ENCODE results near the gene WASHC3.

DNA sequence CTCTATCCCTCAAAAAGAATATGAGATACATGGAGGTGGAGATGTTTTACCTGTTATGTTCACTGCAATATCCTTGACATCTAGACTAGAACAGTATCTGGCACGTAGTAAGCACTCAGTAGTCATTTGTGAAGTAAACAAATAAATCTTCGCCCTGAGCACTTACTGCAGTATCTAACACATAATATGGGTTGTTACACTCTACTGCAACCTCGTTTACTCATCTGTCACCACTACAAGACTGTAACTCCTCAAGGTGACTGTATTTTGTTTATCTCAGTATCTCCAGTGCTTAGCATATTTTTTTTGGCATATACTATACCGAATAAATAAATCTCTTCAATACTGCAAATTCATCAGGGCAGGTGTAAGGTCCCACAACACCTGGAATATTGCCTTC is 66.1 kb downstream of the WASHC3 start:
- TF ChIP-seq, protein P1, sequence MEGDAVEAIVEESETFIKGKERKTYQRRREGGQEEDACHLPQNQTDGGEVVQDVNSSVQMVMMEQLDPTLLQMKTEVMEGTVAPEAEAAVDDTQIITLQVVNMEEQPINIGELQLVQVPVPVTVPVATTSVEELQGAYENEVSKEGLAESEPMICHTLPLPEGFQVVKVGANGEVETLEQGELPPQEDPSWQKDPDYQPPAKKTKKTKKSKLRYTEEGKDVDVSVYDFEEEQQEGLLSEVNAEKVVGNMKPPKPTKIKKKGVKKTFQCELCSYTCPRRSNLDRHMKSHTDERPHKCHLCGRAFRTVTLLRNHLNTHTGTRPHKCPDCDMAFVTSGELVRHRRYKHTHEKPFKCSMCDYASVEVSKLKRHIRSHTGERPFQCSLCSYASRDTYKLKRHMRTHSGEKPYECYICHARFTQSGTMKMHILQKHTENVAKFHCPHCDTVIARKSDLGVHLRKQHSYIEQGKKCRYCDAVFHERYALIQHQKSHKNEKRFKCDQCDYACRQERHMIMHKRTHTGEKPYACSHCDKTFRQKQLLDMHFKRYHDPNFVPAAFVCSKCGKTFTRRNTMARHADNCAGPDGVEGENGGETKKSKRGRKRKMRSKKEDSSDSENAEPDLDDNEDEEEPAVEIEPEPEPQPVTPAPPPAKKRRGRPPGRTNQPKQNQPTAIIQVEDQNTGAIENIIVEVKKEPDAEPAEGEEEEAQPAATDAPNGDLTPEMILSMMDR (IDR thresholded peaks at IDR 0.05; ENCODE audit: poor library complexity) = no peak
- no peak for TF ChIP-seq EZH2 (IDR thresholded peaks at IDR 0.05; ENCODE audit: borderline replicate concordance)

Measured in hepatocyte (in vitro differentiated cells).